GM10266 (cell line): ENCODE measurements around the gene RCC2.

ENCODE experiments used
- DNase-seq: peaks from one replicate; pipeline ENCODE4 v3.0.0; 2012; ENCODE audit errors: extremely low spot score
- TF ChIP-seq, protein P1 (sequence below): IDR thresholded peaks from 2 replicates; pipeline ENCODE4 v1.5.1; 2012; ENCODE audit warnings: mild to moderate bottlenecking, low read depth; ENCODE audit not compliant: control insufficient read depth, insufficient read depth; ENCODE audit errors: missing control alignments

The RCC2 gene

DNA sequence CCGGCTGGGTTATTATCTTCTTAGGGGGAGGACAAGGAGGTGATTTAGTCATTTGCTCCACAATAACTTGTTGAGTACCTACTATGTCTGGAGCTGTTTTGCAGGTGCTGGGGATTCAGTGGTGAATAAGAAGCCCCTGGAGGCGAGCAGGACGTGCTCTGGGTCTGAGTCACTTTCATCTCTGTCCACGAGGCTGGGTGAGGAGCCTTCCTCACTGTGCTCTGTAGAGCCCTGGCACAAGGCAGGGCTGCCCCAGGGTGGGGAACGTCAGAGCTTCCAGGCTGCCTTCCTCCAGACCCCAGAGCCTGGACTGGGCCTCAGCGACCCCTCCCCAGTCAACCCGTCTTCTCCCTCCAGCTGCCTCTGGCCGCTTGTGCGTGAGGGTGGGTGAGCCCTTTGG lies 70.0 kb downstream of the RCC2 start:
- TF ChIP-seq, protein P1, sequence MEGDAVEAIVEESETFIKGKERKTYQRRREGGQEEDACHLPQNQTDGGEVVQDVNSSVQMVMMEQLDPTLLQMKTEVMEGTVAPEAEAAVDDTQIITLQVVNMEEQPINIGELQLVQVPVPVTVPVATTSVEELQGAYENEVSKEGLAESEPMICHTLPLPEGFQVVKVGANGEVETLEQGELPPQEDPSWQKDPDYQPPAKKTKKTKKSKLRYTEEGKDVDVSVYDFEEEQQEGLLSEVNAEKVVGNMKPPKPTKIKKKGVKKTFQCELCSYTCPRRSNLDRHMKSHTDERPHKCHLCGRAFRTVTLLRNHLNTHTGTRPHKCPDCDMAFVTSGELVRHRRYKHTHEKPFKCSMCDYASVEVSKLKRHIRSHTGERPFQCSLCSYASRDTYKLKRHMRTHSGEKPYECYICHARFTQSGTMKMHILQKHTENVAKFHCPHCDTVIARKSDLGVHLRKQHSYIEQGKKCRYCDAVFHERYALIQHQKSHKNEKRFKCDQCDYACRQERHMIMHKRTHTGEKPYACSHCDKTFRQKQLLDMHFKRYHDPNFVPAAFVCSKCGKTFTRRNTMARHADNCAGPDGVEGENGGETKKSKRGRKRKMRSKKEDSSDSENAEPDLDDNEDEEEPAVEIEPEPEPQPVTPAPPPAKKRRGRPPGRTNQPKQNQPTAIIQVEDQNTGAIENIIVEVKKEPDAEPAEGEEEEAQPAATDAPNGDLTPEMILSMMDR, result no peak
- no peak for DNase-seq

DNA sequence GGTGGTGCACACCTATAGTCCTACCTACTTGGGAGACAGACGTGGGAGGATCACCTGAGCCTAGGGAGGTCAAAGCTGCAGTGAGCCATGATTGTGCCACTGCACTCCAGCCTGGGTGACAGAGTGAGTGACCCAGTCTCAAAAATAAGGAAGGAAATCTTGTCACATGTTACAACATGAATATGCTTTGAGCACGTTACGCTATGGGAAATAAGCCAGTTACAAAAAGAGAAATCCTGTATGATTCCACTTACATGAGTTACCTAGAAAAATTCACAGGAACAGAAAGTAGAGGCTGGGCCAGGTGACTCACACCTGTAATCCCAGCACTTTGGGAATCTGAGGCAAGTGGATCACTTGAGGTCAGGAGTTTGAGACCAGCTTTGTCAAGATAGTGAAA lies 74.2 kb downstream of the RCC2 start:
- TF ChIP-seq, protein P1, result no peak
- no peak for DNase-seq

DNA sequence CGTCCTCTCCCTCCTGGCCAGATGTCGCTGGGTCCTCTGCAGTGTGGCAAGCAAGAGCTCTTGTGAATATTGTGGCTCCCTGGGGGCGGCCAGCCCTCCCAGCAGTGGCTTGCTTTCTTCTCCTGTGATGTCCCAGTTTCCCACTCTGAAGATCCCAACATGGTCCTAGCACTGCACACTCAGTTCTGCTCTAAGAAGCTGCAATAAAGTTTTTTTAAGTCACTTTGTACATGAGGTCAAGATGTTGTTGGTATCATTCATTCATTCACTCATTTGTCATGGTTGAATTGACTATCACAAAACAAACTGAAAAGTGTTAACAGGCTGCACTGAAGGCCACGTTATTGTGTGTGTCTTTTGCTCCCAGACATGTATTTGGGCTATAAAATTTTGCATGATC lies 75.7 kb downstream of the RCC2 start:
- DNase-seq, result no peak
- TF ChIP-seq, protein P1, result no peak

DNA sequence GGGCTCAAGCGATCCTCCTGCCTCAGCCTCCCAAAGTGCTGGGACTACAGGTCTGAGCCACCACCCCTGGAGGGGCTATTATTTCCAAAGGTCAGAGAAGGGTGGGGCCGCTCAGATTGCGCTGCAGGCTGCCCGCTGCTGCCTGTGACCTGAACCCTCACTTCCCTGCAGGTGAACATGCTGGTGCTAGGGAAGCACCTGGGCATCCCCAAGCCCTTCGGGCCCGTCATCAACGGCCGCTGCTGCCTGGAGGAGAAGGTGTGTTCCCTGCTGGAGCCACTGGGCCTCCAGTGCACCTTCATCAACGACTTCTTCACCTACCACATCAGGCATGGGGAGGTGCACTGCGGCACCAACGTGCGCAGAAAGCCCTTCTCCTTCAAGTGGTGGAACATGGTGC lies 76.1 kb downstream of the RCC2 start:
- TF ChIP-seq, protein P1, result no peak
- no peak for DNase-seq

DNA sequence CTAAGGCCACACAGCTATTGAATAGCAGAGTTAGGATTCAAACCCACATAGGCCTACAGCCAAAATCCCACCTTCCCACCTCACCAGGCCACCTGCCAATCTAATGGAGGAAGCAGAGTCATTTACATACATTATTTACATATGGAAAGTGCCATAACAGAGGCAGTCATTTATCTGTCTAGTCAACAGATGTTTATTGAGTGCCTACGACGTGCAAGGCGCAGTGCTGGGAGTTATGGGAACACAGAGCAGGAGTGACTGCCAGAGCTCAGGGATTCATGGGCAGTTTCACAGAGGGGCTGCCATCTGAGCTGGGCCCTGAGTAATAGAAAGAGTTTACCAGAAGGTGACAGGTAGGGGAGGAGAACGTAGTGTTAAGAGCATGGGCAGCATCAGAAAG lies 77.8 kb downstream of the RCC2 start:
- DNase-seq, result no peak
- TF ChIP-seq, protein P1, result no peak

DNA sequence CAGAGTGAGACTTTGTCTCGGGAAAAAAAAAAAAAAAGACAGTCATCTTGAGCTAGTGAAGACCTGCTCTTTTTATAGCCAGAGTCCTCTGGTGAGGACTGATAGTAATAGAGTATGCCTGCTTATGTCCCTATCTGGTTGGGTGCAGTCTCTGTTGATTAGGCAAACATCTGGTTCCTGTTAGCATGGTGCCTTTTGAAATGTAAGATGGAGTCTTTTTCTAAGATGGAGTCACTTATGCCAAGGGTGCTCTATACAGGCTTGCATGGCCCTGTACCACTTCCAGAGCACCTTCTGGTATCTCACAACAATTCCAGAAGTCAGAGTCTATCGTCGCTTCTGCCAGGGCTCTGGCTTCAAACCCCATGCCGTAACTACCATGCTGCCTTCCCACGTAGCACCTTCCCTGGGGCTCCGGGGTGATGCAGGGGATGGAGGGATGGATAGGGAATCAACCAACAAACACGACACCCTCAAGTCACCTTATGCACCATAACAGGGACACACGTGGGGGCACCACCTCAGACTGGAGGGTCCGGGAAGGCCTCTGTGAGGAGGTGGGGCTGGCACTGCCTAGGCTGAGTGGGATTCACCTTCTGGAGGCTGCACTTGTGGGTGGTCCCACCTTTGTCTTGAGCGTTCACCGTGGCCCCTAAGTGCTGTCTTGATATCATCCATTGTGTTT lies 79.1 kb downstream of the RCC2 start:
- no peak for DNase-seq
- TF ChIP-seq, protein P1, result no peak

DNA sequence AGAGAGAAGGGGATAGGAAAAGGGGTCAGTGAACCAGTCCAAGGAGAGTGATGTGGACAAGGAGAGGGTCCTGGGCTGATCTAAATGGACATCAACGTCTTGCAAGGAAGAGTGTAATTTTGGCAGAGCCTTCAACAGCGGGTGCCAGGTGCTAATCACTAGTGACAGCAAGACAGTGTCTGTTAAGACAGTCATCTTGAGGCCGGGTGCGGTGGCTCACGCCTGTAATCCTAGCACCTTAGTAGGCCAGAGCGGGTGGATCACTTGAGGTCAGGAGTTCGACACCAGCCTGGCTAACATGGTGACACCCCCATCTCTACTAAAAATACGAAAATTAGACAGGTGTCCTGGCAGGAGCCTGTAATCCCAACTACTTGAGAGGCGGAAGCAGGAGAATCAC lies 79.7 kb downstream of the RCC2 start:
- TF ChIP-seq, protein P1, result no peak
- no peak for DNase-seq
